Measurements from ENCODE around the gene CCDC86.

CCDC86 gene

GRCh38 chr11:60852982-60853950 is 11.4 kb downstream of the CCDC86 start:
- no peak for DNase-seq (ENCODE audit: low read depth in 2 of 2)

GRCh38 chr11:60854140-60854846 is 12.4 kb downstream of the CCDC86 start:
- DNase-seq (ENCODE audit: low read depth in 2 of 2), result no peak

GRCh38 chr11:60854847-60855725 is 13.2 kb downstream of the CCDC86 start:
- DNase-seq (ENCODE audit: low read depth in 2 of 2), result no peak

- DNase-seq (ENCODE audit: low read depth in 2 of 2), result no peak
Observed at GRCh38 chr11:60855726-60856633, 14.1 kb downstream of the CCDC86 start, which contains the start of gene PTGDR2. Gene PTGDR2 (minus strand): TSS chr11:60855950. CDS start chr11:60853722, 2,228 bp downstream.

- no peak for DNase-seq (ENCODE audit: low read depth in 2 of 2)
Observed at GRCh38 chr11:60857378-60858232, 15.7 kb downstream of the CCDC86 start.

GRCh38 chr11:60858236-60858635 is 16.3 kb downstream of the CCDC86 start:
- no peak for DNase-seq (ENCODE audit: low read depth in 2 of 2)

- no peak for DNase-seq (ENCODE audit: low read depth in 2 of 2)
Observed at GRCh38 chr11:60858731-60859464, 17.0 kb downstream of the CCDC86 start.

GRCh38 chr11:60859616-60860250 is 17.8 kb downstream of the CCDC86 start:
- no peak for DNase-seq (ENCODE audit: low read depth in 2 of 2)

- DNase-seq (ENCODE audit: low read depth in 2 of 2), result no peak
Observed at GRCh38 chr11:60860943-60861342, 19.0 kb downstream of the CCDC86 start.

- no peak for DNase-seq (ENCODE audit: low read depth in 2 of 2)
Observed at GRCh38 chr11:60862171-60862570, 20.3 kb downstream of the CCDC86 start.

- DNase-seq (ENCODE audit: low read depth in 2 of 2), result no peak
Observed at GRCh38 chr11:60863550-60864521, 21.9 kb downstream of the CCDC86 start.

- no peak for DNase-seq (ENCODE audit: low read depth in 2 of 2)
Observed at GRCh38 chr11:60864856-60865513, 23.1 kb downstream of the CCDC86 start.

GRCh38 chr11:60866911-60867870 is 25.3 kb downstream of the CCDC86 start, which contains the start of gene ZP1:
Gene ZP1 (plus strand): TSS chr11:60867542. CDS start chr11:60867562, 20 bp downstream.
- no peak for DNase-seq (ENCODE audit: low read depth in 2 of 2)

GRCh38 chr11:60867871-60868681 is 26.2 kb downstream of the CCDC86 start:
- no peak for DNase-seq (ENCODE audit: low read depth in 2 of 2)
